Measurements from ENCODE around the gene C19orf38.

C19orf38 gene

DNA sequence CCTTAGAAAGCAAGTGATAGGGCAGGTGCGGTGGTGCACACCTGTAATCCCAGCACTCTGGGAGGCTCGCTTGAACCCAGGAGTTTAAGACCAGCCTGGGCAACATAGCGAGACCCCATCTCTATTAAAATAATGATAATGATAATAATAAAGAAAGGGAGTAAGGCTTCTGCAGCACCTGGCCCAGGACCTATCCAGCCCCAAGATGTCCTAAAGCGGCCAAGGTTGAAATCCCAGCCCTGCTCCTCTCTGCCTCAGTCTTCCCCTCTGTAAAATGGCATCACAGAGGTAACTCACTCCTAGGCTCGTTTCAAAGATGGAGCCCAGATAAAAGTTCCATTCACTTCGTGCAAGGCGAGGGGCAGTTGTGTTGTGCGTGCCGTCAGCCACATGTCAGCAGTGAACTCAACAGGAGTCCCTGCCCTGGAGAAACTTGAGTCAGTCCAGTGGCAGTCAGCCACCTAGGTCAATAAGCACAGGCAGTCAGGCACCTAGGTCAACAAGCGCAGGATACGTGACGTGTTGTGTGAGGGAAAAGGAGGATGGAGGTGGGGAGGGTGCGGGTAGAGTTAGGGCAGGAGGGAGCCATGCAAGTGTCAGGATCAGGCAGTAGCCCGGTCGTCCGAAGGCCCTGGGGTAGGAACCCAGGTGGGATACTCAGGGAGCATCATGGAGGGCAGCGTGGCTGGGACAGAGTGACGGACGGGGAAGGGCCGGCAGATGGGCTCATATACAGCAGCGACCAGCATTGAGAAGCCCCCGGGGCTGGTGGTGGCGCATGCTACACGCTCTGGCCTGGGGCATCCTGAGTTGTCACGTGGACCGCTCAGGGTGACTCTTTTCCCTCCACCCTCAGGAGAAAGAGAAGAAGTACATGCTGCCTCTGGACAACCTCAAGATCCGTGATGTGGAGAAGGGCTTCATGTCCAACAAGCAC, 28.8 kb upstream of the C19orf38 start:
- Histone ChIP-seq H3K27me3 (ENCODE audit: control insufficient read depth in 3 of 3, insufficient read depth in 3 of 3, low read depth in 1 of 3, low read length in 3 of 3) (no peaks in the 10 kb centered on the region), H3K4me2 (ENCODE audit: insufficient read depth, low read length, poor library complexity, severe bottlenecking) (no peak overlapping the region), H3K27ac (replicated peaks; ENCODE audit: low read length) (no peak overlapping the region), H2BK15ac (ENCODE audit: low read length) (no peak overlapping the region), H3K36me3 (replicated peaks in 1 of 2; ENCODE audit: control insufficient read depth in 2 of 2, insufficient read depth in 2 of 2, low read length in 2 of 2) (peaks cover 26 to 61% of the 10 kb centered on the region in 2 donors), H4K8ac (ENCODE audit: low read depth, low read length) (no peak overlapping the region), H3K23ac (ENCODE audit: low read depth, low read length, poor library complexity) (peak overlapping the region; percentile 67), H3K9ac (ENCODE audit: low read depth, low read length, poor library complexity) (peak overlapping the region; percentile 50), H3K18ac (ENCODE audit: low read length) (no peak overlapping the region), H4K91ac (ENCODE audit: low read depth, low read length, poor library complexity) (no peak overlapping the region), H2BK5ac (ENCODE audit: low read length) (peak overlapping the region; percentile 12), H2AK5ac (ENCODE audit: low read depth, low read length) (peak overlapping the region; percentile 63), H3K4me1 (ENCODE audit: control insufficient read depth in 2 of 2, insufficient read depth in 1 of 2, low read depth in 1 of 2, low read length in 2 of 2) (no peaks in the 10 kb centered on the region), H3K4me3 (ENCODE audit: low read length in 2 of 2) (no peak overlapping the region), H3K9me3 (replicated peaks in 1 of 2; ENCODE audit: control insufficient read depth in 2 of 2, insufficient read depth in 1 of 2, low read depth in 1 of 2, low read length in 2 of 2) (no peaks in the 10 kb centered on the region), H3K79me1 (ENCODE audit: low read depth, low read length) (peaks cover 3% of the 10 kb centered on the region), H2AFZ (ENCODE audit: low read length) (no peak overlapping the region), H2BK12ac (ENCODE audit: low read length) (no peak overlapping the region), H2BK120ac (ENCODE audit: low read depth, low read length) (no peak overlapping the region), H3K4ac (ENCODE audit: low read length) (no peak overlapping the region), H3K14ac (ENCODE audit: low read length) (no peak overlapping the region)
- WGBS, 2 donors (ENCODE audit: extremely low coverage in 2 of 2, insufficient read length in 2 of 2, insufficient replicate concordance in 1 of 2): no CpG with 5 or more reads among the region's 27 CpGs
- DNase-seq (ENCODE audit: low spot score): no peak

DNA sequence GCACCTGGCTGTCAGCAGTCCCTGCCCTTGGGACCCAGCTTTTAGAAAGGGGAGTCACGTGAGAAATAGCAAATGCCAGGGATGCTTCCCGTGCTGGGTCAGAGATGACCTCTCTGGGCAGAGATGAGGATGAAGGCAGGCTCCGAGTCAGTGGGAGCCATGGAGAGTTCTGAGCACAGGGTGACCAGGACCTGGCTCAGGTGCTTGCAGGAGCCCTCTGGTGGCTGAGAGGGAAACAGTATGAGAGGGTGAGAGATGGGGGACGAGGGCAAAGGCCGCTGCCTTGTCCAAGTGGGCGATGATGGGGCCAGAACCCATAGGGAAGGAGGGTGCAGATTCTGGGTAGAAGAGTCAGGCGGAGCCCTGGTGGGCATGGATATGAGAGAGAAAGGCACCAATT, 28.0 kb upstream of the C19orf38 start:
- Histone ChIP-seq H3K23ac (ENCODE audit: low read depth, low read length, poor library complexity) (no peak overlapping the region), H3K36me3 (replicated peaks in 1 of 2; ENCODE audit: control insufficient read depth in 2 of 2, insufficient read depth in 2 of 2, low read length in 2 of 2) (peaks cover 31 to 62% of the 10 kb centered on the region in 2 donors), H3K4ac (ENCODE audit: low read length) (no peak overlapping the region), H3K79me1 (ENCODE audit: low read depth, low read length) (peaks cover 3% of the 10 kb centered on the region), H2BK15ac (ENCODE audit: low read length) (no peak overlapping the region), H4K91ac (ENCODE audit: low read depth, low read length, poor library complexity) (no peak overlapping the region), H3K27me3 (ENCODE audit: control insufficient read depth in 3 of 3, insufficient read depth in 3 of 3, low read depth in 1 of 3, low read length in 3 of 3) (no peaks in the 10 kb centered on the region), H3K4me1 (ENCODE audit: control insufficient read depth in 2 of 2, insufficient read depth in 1 of 2, low read depth in 1 of 2, low read length in 2 of 2) (no peaks in the 10 kb centered on the region), H3K27ac (replicated peaks; ENCODE audit: low read length) (no peak overlapping the region), H2BK120ac (ENCODE audit: low read depth, low read length) (no peak overlapping the region), H3K4me3 (ENCODE audit: low read length in 2 of 2) (no peak overlapping the region), H2BK5ac (ENCODE audit: low read length) (no peak overlapping the region), H2BK12ac (ENCODE audit: low read length) (no peak overlapping the region), H3K9ac (ENCODE audit: low read depth, low read length, poor library complexity) (no peak overlapping the region), H3K9me3 (replicated peaks in 1 of 2; ENCODE audit: control insufficient read depth in 2 of 2, insufficient read depth in 1 of 2, low read depth in 1 of 2, low read length in 2 of 2) (no peaks in the 10 kb centered on the region), H4K8ac (ENCODE audit: low read depth, low read length) (no peak overlapping the region), H3K18ac (ENCODE audit: low read length) (no peak overlapping the region), H3K4me2 (ENCODE audit: insufficient read depth, low read length, poor library complexity, severe bottlenecking) (no peak overlapping the region), H2AK5ac (ENCODE audit: low read depth, low read length) (no peak overlapping the region), H2AFZ (ENCODE audit: low read length) (no peak overlapping the region), H3K14ac (ENCODE audit: low read length) (no peak overlapping the region)
- no CpG with 5 or more reads among the region's 7 CpGs for WGBS, 2 donors (ENCODE audit: extremely low coverage in 2 of 2, insufficient read length in 2 of 2, insufficient replicate concordance in 1 of 2)
- no peak for DNase-seq (ENCODE audit: low spot score)

DNA sequence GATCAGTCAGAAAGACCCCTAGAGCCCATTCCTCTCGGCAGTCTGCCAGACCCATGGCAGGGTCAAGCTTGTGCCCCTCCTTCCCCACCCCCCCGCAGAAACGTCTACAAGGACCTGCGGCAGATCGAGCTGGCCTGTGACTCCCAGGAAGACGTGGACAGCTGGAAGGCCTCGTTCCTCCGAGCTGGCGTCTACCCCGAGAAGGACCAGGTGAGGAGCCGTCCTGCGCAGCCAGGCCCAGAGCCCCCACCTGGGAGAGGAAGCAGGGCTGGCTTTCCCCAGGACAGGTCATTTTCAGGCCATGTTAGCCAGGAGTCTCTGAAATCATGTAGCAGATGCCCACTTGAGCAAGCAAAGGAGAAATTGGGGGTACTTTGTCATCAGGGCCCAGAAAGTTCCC, 24.5 kb upstream of the C19orf38 start:
- no peak overlapping the region for H2AK5ac ChIP-seq (ENCODE audit: low read depth, low read length)
- H3K4me1 ChIP-seq (ENCODE audit: control insufficient read depth in 2 of 2, insufficient read depth in 1 of 2, low read depth in 1 of 2, low read length in 2 of 2): no peaks in the 10 kb centered on the region
- H3K36me3 ChIP-seq (replicated peaks in 1 of 2; ENCODE audit: control insufficient read depth in 2 of 2, insufficient read depth in 2 of 2, low read length in 2 of 2): peaks cover 38 to 76% of the 10 kb centered on the region in 2 donors
- no CpG with 5 or more reads among the region's 12 CpGs for WGBS, 2 donors (ENCODE audit: extremely low coverage in 2 of 2, insufficient read length in 2 of 2, insufficient replicate concordance in 1 of 2)
- no peak overlapping the region for H2BK5ac ChIP-seq (ENCODE audit: low read length)
- no peak overlapping the region for H4K8ac ChIP-seq (ENCODE audit: low read depth, low read length)
- no peak overlapping the region for H3K4ac ChIP-seq (ENCODE audit: low read length)
- DNase-seq (ENCODE audit: low spot score): no peak
- no peak overlapping the region for H3K23ac ChIP-seq (ENCODE audit: low read depth, low read length, poor library complexity)
- H2BK120ac ChIP-seq (ENCODE audit: low read depth, low read length): no peak overlapping the region
- no peak overlapping the region for H3K4me2 ChIP-seq (ENCODE audit: insufficient read depth, low read length, poor library complexity, severe bottlenecking)
- no peak overlapping the region for H2BK15ac ChIP-seq (ENCODE audit: low read length)
- no peak overlapping the region for H2AFZ ChIP-seq (ENCODE audit: low read length)
- no peak overlapping the region for H4K91ac ChIP-seq (ENCODE audit: low read depth, low read length, poor library complexity)
- no peak overlapping the region for H3K27ac ChIP-seq (replicated peaks; ENCODE audit: low read length)
- H3K14ac ChIP-seq (ENCODE audit: low read length): no peak overlapping the region
- no peak overlapping the region for H3K9ac ChIP-seq (ENCODE audit: low read depth, low read length, poor library complexity)
- no peak overlapping the region for H3K4me3 ChIP-seq (ENCODE audit: low read length in 2 of 2)
- peaks cover 1% of the 10 kb centered on the region for H3K79me1 ChIP-seq (ENCODE audit: low read depth, low read length)
- H2BK12ac ChIP-seq (ENCODE audit: low read length): no peak overlapping the region
- no peak overlapping the region for H3K18ac ChIP-seq (ENCODE audit: low read length)
- H3K27me3 ChIP-seq (ENCODE audit: control insufficient read depth in 3 of 3, insufficient read depth in 3 of 3, low read depth in 1 of 3, low read length in 3 of 3): no peaks in the 10 kb centered on the region
- H3K9me3 ChIP-seq (replicated peaks in 1 of 2; ENCODE audit: control insufficient read depth in 2 of 2, insufficient read depth in 1 of 2, low read depth in 1 of 2, low read length in 2 of 2): no peaks in the 10 kb centered on the region

DNA sequence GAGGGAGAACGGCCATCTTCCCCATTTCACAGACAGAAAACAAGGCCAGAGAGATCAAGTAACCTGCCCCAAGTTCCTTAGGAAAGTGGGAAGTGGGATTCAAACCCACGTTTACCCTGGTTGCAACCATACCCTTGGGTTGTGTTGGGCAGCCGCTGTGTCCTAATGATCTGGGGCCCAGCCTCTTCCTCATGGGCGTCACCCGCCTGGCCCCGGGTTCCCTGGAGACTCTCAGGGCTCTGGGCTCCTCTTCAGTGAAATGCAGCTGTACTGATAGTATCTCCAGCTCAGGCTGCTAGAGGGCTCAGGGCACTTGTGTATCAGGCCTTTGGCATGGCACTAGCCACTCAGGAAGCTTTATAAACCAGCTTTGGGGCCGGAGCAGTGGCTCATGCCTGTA, 22.0 kb upstream of the C19orf38 start:
- H4K91ac ChIP-seq (ENCODE audit: low read depth, low read length, poor library complexity): no peak overlapping the region
- no peak overlapping the region for H4K8ac ChIP-seq (ENCODE audit: low read depth, low read length)
- no peaks in the 10 kb centered on the region for H3K27me3 ChIP-seq (ENCODE audit: control insufficient read depth in 3 of 3, insufficient read depth in 3 of 3, low read depth in 1 of 3, low read length in 3 of 3)
- H3K36me3 ChIP-seq (replicated peaks in 1 of 2; ENCODE audit: control insufficient read depth in 2 of 2, insufficient read depth in 2 of 2, low read length in 2 of 2): peaks cover 30 to 72% of the 10 kb centered on the region in 2 donors
- H3K18ac ChIP-seq (ENCODE audit: low read length): no peak overlapping the region
- H3K9ac ChIP-seq (ENCODE audit: low read depth, low read length, poor library complexity): no peak overlapping the region
- no peak overlapping the region for H3K27ac ChIP-seq (replicated peaks; ENCODE audit: low read length)
- H3K14ac ChIP-seq (ENCODE audit: low read length): no peak overlapping the region
- no peak overlapping the region for H3K4ac ChIP-seq (ENCODE audit: low read length)
- no peak for DNase-seq (ENCODE audit: low spot score)
- H2BK12ac ChIP-seq (ENCODE audit: low read length): no peak overlapping the region
- H3K23ac ChIP-seq (ENCODE audit: low read depth, low read length, poor library complexity): no peak overlapping the region
- H2BK120ac ChIP-seq (ENCODE audit: low read depth, low read length): no peak overlapping the region
- H2AFZ ChIP-seq (ENCODE audit: low read length): no peak overlapping the region
- no peak overlapping the region for H2BK15ac ChIP-seq (ENCODE audit: low read length)
- peaks cover 0 to 6% of the 10 kb centered on the region in 2 donors for H3K4me1 ChIP-seq (ENCODE audit: control insufficient read depth in 2 of 2, insufficient read depth in 1 of 2, low read depth in 1 of 2, low read length in 2 of 2)
- H2BK5ac ChIP-seq (ENCODE audit: low read length): no peak overlapping the region
- H3K4me2 ChIP-seq (ENCODE audit: insufficient read depth, low read length, poor library complexity, severe bottlenecking): no peak overlapping the region
- no peak overlapping the region for H3K4me3 ChIP-seq (ENCODE audit: low read length in 2 of 2)
- H3K79me1 ChIP-seq (ENCODE audit: low read depth, low read length): peaks cover 1% of the 10 kb centered on the region
- no peaks in the 10 kb centered on the region for H3K9me3 ChIP-seq (replicated peaks in 1 of 2; ENCODE audit: control insufficient read depth in 2 of 2, insufficient read depth in 1 of 2, low read depth in 1 of 2, low read length in 2 of 2)
- WGBS, 2 donors (ENCODE audit: extremely low coverage in 2 of 2, insufficient read length in 2 of 2, insufficient replicate concordance in 1 of 2): no CpG with 5 or more reads among the region's 7 CpGs
- no peak overlapping the region for H2AK5ac ChIP-seq (ENCODE audit: low read depth, low read length)
